Coronary artery (tissue), 2 donors: Measurements from ENCODE around the gene PRR23E.
A peak's percentile ranks its signal among the peaks of the same experiment; 100 is the strongest.

Source experiments
- DNase-seq: peaks from one replicate; pipeline ENCODE4 v3.0.0-alpha.2; 2017; ENCODE audit warnings: low spot score
- H3K27ac ChIP-seq, 2 donors: fragments of 200-600 bp; sonication (generic); one replicate each; pipeline ENCODE4 v1.5.1; 2016 to 2019
- H3K4me3 ChIP-seq: fragments of 200-600 bp; sonication (generic); 2 replicates; pipeline ENCODE4 v1.5.1; 2016; ENCODE audit warnings: mild to moderate bottlenecking, moderate library complexity
- CTCF ChIP-seq: fragments of 200-600 bp; sonication (generic); IDR thresholded peaks from one replicate; pipeline ENCODE4 v1.5.1; 2019; ENCODE audit warnings: antibody characterized with exemption

The PRR23E gene

GRCh38 chr3:127203024-127203423, 10.1 kb downstream of the PRR23E start:
- DNase-seq = no peak

GRCh38 chr3:127204841-127205582, 12.1 kb downstream of the PRR23E start:
- H3K4me3 ChIP-seq = no peak overlapping the region
- DNase-seq = peak; percentile 24
- no peak for TF ChIP-seq CTCF

More at GRCh38 chr3:127203024-127203423, 10.1 kb downstream of the PRR23E start:
- H3K4me3 ChIP-seq = no peak overlapping the region
- TF ChIP-seq CTCF = no peak
- H3K27ac ChIP-seq = no peak overlapping the region

GRCh38 chr3:127206154-127206553, 13.2 kb downstream of the PRR23E start:
- Histone ChIP-seq H3K4me3 (no peak overlapping the region), H3K27ac (no peak overlapping the region)
- peak; percentile 38 for DNase-seq
- no peak for TF ChIP-seq CTCF

More at GRCh38 chr3:127204841-127205582, 12.1 kb downstream of the PRR23E start:
- H3K27ac ChIP-seq = no peak overlapping the region

- H3K27ac ChIP-seq = no peak overlapping the region
- TF ChIP-seq CTCF = no peak
- no peak overlapping the region for H3K4me3 ChIP-seq
- peak; percentile 54 for DNase-seq
Observed at GRCh38 chr3:127206611-127207516, 13.9 kb downstream of the PRR23E start.

GRCh38 chr3:127207727-127208482, 15.0 kb downstream of the PRR23E start:
- TF ChIP-seq CTCF = no peak
- no peak overlapping the region for H3K27ac ChIP-seq
- H3K4me3 ChIP-seq = no peak overlapping the region
- DNase-seq = peak; percentile 45

GRCh38 chr3:127208483-127209100, 15.7 kb downstream of the PRR23E start:
- Histone ChIP-seq H3K27ac (no peak overlapping the region), H3K4me3 (no peak overlapping the region)
- no peak for TF ChIP-seq CTCF
- peak; percentile 67 for DNase-seq
